HEK293T (cell line): ENCODE measurements around the gene PDXK.

Experiments used
- CTCF ChIA-PET: fragments of 350-600 bp; formaldehyde crosslinking; extraction: SDS; loops from one replicate; lab custom pipeline; 2021; ENCODE audit warnings: antibody characterized with exemption, inconsistent platforms; lab: Yijun Ruan, JAX
- POLR2A ChIA-PET: fragments of 350-600 bp; formaldehyde crosslinking; extraction: SDS; loops from one replicate; lab custom pipeline; 2020; ENCODE audit warnings: antibody characterized with exemption, inconsistent platforms; lab: Yijun Ruan, JAX
- DNase-seq: peaks from one replicate; pipeline ENCODE4 v3.0.0; 2012; ENCODE audit warnings: mixed read lengths; ENCODE audit errors: extremely low spot score
- ARNT ChIP-seq: fragments of 450-650 bp; IDR thresholded peaks from 2 replicates; pipeline ENCODE4 v1.6.1; 2017; ENCODE audit warnings: mild to moderate bottlenecking
- BHLHE40 ChIP-seq: fragments of 450-650 bp; IDR thresholded peaks from 2 replicates; pipeline ENCODE4 v1.6.1; 2016; ENCODE audit warnings: mild to moderate bottlenecking, moderate library complexity, borderline replicate concordance
- CTBP1 ChIP-seq: fragments of 450-650 bp; IDR thresholded peaks from 2 replicates; pipeline ENCODE4 v1.6.1; 2016; ENCODE audit warnings: borderline replicate concordance
- ELF4 ChIP-seq: fragments of 450-650 bp; IDR thresholded peaks from 2 replicates; pipeline ENCODE4 v1.6.1; 2017; ENCODE audit warnings: antibody characterized with exemption
- FOXA1 ChIP-seq: fragments of 450-650 bp; IDR thresholded peaks from 2 replicates; pipeline ENCODE4 v1.6.1; 2016; ENCODE audit warnings: mild to moderate bottlenecking
- FOXK2 ChIP-seq: fragments of 450-650 bp; IDR thresholded peaks from 2 replicates; pipeline ENCODE4 v1.6.1; 2016; ENCODE audit warnings: mild to moderate bottlenecking
- FOXM1 ChIP-seq: fragments of 450-650 bp; IDR thresholded peaks from 2 replicates; pipeline ENCODE4 v1.6.1; 2017; ENCODE audit warnings: mild to moderate bottlenecking, borderline replicate concordance
- HDGF ChIP-seq: fragments of 450-650 bp; IDR thresholded peaks from 2 replicates; pipeline ENCODE4 v1.6.1; 2017; ENCODE audit warnings: antibody characterized with exemption, borderline replicate concordance
- L3MBTL2 ChIP-seq: fragments of 450-650 bp; conservative IDR thresholded peaks from 2 replicates; pipeline ENCODE4 v1.6.1; 2016; ENCODE audit warnings: mild to moderate bottlenecking
- LEF1 ChIP-seq: fragments of 450-650 bp; IDR thresholded peaks from 2 replicates; pipeline ENCODE4 v1.6.1; 2017; ENCODE audit warnings: mild to moderate bottlenecking, borderline replicate concordance
- NFRKB ChIP-seq: fragments of 450-650 bp; IDR thresholded peaks from 2 replicates; pipeline ENCODE4 v1.6.1; 2016; ENCODE audit warnings: mild to moderate bottlenecking, moderate library complexity
- PKNOX1 ChIP-seq: fragments of 450-650 bp; IDR thresholded peaks from 2 replicates; pipeline ENCODE4 v1.6.1; 2016
- SP1 ChIP-seq: fragments of 450-650 bp; IDR thresholded peaks from 2 replicates; pipeline ENCODE4 v1.6.1; 2017
- SUZ12 ChIP-seq: fragments of 450-650 bp; IDR thresholded peaks from 2 replicates; pipeline ENCODE4 v1.6.1; 2016; ENCODE audit warnings: mild to moderate bottlenecking
- TARDBP ChIP-seq: fragments of 450-650 bp; IDR thresholded peaks from 2 replicates; pipeline ENCODE4 v1.6.1; 2016
- ZNF384 ChIP-seq: fragments of 450-650 bp; IDR thresholded peaks from 2 replicates; pipeline ENCODE4 v1.6.1; 2016

PDXK gene

DNA sequence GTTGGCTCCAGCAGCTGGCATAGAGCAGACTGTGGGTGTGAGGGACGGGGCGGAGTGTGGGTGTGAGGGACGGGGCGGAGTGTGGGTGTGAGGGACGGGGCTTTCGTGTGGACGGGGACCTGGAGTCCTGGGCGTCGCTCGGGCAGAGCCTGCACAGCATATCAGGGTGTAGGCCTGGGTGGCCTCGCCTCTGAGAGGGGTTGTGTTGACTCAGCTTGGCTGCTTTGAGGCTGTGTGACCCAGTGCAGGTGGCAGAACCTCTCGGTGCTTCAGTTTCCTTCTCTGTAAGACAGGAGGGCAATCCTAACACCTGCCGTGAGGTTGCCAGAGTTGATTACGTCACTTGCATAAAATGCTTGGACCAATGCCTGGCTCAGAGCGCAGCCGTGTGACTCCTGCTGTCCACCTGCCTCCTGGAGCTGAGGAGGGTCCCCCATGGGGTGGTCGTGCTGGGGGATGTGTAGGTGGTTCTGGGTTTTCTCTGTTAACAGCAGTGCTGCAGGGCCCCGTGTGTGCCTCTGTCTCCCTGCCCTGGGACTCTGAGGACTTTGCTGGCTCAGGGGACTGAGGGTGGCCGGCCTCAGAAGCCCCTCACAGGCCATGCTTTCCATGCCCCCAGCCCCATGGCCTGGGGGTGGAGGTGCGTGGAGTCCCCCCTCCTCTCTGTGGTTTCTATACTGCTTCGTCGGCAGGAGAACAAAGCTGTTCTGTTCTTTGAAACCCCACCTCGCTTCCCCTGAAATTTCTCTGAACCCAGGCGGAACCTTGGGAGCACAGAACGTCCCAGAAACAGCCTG, 15.4 kb downstream of the PDXK start:
- ChIA-PET POLR2A (no interaction called here), CTCF (no interaction called here)
- TF ChIP-seq PKNOX1 (no peak), BHLHE40 (no peak), L3MBTL2 (no peak), CTBP1 (no peak), FOXM1 (no peak), ARNT (no peak), ZNF384 (no peak), FOXK2 (no peak), SUZ12 (no peak)
- DNase-seq: no peak

DNA sequence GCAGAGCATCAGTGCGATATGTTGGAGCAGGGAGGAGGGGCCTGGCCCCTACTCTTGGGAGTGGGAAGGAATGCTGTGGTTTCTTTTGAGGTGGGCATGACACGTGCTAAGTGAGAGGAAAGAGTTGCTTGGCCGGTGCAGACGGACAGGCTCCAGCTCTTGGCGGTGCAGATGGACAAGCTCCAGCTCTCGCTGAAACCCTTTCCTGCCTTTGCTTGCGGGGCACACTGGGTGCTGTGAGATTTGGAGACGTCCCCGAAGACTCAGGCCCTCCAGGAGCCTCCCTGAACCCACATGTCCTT, 15.9 kb downstream of the PDXK start:
- POLR2A ChIA-PET: no interaction called here

DNA sequence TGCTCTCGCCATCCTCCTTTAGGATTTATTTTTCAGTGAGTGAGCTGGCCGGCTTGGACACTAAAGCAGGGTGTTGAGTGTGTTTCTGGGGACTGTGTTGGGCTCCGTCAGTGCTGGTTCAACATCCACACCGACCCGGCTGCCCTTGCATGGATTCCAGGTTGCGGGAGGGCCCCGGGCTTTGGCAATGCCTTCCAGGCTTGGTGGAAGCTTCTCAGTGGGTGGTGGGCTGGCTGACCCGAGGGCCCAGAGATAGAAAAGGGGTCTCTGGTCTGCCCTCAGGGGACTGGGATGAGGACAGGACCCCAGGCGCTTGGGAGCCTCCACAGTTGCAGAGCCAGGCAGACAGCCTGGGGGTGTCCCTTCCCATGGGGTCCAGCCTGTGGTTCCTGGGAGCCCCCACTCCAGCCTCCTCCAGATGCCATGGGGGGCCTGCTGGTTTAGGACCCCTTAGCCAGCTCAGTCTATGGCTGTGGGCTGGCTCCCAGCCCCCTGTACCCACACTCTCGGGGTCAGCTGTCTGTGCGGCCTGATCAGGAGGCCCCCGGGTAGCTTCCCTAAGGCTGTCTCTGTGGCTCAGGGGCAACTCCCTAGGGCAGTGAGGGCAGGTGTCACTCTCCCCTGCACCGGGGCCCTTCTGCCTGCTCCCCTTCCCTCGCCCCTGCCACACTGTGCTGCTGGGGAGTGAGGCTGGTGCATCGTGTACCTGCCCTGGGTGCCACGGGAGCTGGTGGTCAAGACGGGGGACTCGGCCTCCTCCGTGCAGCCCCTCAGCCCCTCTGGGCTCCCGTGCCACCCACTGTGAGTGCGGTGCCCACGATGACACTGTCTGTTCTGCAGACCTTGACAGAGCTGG, 16.5 kb downstream of the PDXK start:
- no peak for DNase-seq
- no peak for TF ChIP-seq ELF4
- TF ChIP-seq HDGF: no peak
- TF ChIP-seq SP1: no peak
- no peak for TF ChIP-seq TARDBP
- TF ChIP-seq PKNOX1: no peak
- no peak for TF ChIP-seq FOXK2
- TF ChIP-seq FOXA1: no peak
- TF ChIP-seq NFRKB: no peak
- POLR2A ChIA-PET: no interaction called here
- CTCF ChIA-PET: no interaction called here

More for the DNA sequence above, 15.9 kb downstream of the PDXK start:
- no peak for TF ChIP-seq L3MBTL2
- no peak for TF ChIP-seq SUZ12
- no peak for TF ChIP-seq FOXK2
- no peak for TF ChIP-seq PKNOX1
- TF ChIP-seq TARDBP: no peak
- no peak for TF ChIP-seq ARNT
- CTCF ChIA-PET: no interaction called here
- no peak for DNase-seq

- no peak for DNase-seq
- ChIA-PET POLR2A (interaction anchor here (1.2 to 1.8 kb wide), 2 partner anchors 8 to 17 kb away, joined by 4 to 15 read pairs; no protein-coding TSS in a partner anchor), CTCF (no interaction called here)
- TF ChIP-seq NFRKB (no peak), SUZ12 (no peak), L3MBTL2 (no peak), ZNF384 (no peak), FOXM1 (no peak), ELF4 (no peak), PKNOX1 (no peak), LEF1 (no peak), FOXA1 (no peak), SP1 (no peak), CTBP1 (no peak), ARNT (no peak)
Observed at GRCh38 chr21:43736224-43736883, 17.4 kb downstream of the PDXK start.

DNA sequence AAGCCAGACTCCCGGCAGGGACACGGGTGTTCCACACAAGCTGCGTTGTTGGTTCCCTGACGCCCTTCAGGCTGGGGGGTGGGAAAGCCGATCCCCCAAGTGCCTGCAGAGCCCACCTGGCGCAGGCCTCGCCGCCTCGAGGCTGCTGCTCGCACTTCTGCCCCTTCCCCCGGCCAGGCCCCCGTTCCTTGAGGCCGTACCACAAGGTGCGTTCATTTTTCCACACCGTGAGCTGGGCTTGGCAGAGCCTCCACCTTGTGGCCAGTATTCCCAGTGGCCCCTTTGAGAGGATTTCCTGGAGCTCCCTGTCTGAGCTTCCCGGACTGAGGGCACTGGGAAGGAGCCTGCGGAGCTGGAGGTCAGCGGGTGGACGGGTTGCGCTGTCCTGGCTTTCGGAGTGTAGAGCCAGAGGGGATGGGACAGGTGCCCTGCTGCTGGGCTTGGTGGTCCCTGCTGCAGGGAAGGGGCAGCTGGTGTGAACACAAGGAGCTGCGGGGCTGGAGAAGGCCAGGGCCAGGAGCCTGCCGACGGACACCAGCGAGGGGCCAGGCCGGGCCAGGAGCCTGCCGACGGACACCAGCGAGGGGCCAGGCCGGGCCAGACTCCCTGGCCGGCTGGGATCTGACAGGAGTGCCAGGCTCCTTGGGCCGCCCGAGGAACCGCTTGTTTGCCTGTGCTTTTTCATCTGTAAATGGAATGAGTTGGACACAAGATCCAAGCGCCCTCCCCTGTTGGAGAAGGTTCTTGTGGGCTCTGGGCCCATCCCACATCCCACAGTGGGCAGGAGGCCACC, 18.4 kb downstream of the PDXK start:
- ChIA-PET CTCF (no interaction called here), POLR2A (interaction anchor here (0.5 to 1.8 kb wide), 3 partner anchors 9 to 53 kb away, joined by 3 to 15 read pairs (median 4); no protein-coding TSS in a partner anchor)
- no peak for DNase-seq
- TF ChIP-seq CTBP1: no peak
- TF ChIP-seq L3MBTL2: no peak
- TF ChIP-seq BHLHE40: no peak
- TF ChIP-seq ELF4: no peak
- TF ChIP-seq HDGF: no peak
- no peak for TF ChIP-seq NFRKB
- no peak for TF ChIP-seq TARDBP
- no peak for TF ChIP-seq FOXK2
- no peak for TF ChIP-seq SUZ12
